Measurements from ENCODE around the gene IZUMO4.

The IZUMO4 gene

DNA sequence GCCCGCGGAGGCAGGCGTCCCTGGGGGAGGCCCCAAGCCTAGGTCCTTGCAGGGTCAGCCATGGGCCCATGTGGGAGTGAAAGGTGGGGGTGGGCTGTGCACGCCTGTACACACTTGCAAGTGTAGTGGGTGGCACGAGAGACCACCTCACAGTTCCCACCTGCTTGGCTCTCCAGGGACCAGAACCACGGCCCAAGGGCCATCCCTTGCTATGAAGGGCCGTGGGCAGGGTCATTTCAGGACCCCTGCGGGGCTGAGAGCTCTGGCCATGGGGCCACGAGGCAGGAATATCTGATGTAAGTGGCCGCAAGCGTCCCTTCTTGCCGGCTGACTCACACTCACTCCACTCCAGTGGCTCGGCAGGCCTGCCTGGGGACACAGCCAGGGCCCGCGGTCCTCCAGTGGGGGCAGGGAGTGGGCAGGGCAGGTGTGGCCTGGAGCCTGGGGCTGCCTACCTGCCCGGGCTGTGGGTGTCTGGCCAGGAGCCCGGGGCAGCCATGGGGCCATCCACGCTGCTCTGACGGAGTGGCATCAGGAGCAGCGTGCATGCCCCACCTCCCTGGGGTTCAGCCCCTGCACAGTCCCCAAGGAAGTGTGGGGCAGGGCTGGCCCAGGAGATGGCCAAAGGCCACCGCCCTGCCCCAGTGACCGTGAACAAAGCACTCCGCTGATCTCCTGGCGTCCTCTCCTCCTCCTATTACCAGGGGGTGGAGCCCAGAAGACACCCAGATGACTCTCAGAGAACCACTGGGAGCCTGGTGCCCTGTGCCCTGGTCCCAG lies 37.1 kb upstream of the IZUMO4 start:
- DNase-seq = no peak

DNA sequence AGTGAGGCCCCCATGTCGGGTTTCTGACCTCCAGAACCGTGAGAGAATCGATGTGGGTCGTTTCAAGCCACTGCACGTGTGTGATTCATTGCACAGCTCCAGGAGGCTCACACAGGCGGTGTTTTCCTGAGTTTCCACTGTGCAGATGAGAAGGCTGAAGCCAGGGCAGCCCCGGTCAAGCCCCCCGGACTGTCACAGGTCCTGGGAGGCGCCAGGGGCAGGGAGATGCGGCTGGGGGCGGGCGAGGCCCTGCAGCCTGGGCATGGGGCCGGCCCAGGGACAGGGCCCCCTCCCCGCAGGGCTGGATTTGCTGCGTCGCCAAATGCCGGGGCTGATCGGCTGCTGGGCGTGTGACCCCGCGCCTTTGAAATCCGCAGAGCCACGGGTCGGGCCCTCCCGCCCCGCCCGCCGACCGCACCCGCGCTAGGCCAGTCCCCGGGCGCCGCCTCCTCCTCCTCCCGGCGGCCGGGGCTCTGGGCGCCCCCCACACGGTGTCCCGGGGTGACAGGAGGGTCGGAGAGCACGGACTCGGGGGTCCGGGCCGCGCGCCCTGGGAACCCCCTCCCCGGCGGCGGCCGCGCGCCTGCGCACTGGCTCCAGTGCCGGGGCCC lies 35.7 kb upstream of the IZUMO4 start:
- DNase-seq = peak in 1 of 2 donors; percentile 49

DNA sequence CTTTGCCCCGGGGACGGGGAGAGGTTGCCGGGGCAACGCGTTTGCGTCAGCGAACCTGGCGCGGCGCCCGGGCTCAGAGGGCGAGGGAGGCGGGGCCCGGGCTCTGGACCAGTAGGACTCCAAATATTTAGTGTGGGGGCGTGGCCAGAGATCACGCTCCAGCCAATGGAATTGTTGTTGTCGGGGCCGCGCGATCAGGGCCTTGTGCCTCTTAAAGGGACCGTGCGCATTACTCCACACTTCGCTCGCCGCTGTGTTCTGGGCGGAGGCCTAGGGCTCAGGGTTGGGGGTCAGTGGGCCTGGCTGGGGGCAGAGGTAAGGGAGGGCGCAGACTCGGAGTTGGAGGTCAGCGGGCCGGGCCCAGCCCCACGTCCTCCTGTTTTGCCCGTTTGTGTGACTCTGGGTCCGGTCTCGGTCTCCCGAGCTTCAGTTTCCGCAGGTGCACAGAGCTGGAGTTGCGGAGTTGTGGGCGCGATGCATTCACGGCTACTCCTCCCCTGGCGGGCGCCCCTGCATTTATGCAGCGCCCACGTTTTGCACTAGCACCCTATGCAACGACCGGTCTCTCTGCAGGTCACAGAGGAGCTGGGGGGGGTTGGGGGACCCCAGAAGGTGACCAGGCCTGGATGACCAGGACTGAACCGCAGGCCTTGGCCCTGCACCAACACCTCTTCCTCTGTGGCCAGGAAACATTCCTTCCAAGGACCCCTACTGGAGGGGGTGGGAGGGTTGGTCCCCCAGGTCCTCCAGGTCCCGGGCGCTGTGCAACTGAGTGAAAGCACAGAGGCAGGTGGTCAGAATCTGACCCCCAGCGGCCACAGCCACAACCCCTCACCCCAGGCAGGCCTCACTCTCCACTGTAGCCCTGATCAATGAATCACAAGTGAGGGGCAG lies 35.0 kb upstream of the IZUMO4 start:
- DNase-seq = peak; percentile 99

DNA sequence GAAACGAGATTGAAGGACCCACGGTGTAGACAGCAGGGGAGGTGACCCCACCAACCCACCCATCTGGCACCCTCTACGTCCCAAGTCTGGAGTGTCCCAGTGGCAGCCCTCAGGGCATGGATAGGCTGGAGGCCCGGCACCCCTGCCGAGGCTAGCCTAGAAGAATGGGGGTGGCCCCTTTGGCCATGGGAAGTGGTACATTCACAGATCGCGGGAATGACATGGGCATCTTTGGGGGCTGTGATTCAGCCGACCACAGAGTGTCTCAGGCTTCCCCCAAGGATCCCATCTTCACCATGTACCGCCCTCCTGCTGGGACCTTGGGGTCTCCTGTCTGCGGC lies 34.4 kb upstream of the IZUMO4 start:
- DNase-seq = no peak

DNA sequence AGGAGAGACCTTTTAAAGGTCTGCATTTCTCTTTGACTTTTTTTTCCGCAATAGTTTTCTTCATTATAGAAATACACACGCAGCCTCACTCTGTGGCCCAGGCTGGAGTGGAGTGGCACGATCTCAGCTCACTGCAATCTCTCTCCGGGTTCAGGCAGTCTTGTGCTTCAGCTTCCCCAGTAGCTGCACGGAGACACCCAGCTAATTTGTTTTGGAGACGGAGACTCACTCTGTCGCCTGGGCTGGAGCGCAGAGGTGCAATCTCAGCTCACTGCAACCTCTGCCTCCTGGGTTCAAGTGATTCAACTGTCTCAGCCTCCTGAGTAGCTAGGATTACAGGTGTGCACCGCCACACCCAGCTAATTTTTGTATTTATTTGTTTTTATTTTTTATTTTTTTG lies 33.9 kb upstream of the IZUMO4 start:
- DNase-seq = no peak

DNA sequence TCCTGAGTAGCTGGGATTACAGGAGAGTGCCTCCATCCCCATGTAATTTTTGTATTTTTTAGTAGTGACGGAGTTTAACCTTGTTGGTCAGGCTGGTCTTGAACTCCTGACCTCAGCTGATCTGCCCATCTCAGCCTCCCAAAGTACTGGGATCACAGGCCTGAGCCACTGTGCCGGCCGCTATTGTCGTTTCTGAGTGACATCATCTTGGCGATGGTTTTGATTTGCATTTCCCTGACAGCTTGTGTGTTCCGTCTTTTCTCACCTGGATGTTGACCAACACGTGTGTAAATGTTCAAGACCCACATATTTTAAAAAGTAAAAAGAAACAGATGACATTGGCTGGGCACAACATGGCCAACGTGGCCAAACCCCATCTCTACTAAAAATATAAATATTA lies 32.9 kb upstream of the IZUMO4 start:
- no peak for DNase-seq

DNA sequence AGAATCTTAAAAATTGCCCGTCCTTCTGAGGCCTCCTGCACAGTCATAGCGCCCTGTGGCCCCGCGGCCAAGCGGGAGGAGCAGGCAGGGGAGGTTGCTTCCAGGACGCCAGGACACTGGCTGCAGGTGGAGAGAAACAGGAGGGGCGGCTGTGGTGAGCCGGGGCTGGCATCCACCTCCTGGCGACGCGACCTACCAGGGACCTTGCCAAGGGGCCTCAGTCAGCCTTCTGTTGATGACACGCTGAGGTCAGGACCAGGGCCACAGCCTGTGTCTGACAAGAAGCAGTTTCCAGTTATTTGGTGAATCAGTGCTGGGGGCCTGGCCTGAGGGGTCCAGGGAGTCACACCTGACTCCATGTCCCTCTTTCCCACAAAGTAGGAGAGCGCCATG lies 32.3 kb upstream of the IZUMO4 start:
- DNase-seq = no peak

DNA sequence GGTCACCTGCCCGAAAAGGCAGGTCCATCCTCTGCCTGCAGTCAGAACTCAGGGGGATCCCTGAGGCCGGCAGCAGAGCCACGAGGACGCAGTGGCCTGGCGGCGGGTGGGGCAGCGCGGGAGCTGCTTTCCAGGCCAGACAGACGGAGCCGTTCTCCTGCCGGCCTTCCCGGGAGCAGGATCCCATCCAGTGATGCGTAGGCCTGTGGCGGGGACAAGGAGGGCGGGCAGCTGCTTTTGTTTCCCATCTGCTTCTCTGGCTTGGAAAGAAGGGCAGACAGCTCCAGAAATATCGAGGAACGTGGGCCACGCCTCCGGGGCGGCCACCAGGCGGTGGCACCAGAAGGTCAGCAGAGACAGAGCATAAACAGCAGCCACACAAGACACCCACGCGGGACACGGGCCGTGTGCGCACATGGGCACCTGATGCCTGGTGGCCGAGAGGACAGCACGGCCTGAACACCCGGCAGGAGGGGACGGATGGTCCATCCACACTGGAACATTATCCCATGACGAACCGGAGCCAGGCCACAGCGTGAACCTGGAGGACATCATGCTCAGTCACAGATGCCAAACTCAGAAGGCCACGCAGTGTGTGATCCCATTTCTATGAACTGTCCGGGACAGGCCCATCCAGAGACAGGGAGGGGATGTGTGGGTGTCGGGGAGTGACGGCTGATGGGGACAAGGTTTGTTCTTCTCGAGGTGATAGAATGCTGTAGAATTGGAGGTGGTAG lies 31.8 kb upstream of the IZUMO4 start:
- DNase-seq = no peak

DNA sequence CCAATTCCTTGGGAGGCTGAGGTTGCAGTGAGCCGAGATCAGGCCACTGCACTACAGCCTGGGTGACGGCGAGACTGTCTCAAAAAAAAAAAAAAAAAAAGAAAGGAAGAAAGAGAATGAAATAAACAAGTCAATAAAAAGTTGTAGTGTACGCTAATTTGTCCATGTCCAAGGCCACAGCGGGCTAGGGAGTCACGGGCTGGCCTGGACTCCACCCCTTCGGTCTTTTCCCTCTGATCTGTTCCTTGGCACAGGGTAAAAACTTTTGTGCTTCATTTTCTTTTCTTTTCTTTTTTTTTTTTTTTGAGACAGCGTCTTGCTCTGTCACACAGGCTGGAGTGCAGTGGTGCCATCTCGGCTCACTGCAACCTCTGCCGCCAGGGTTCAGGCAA lies 26.3 kb upstream of the IZUMO4 start:
- no peak for DNase-seq

DNA sequence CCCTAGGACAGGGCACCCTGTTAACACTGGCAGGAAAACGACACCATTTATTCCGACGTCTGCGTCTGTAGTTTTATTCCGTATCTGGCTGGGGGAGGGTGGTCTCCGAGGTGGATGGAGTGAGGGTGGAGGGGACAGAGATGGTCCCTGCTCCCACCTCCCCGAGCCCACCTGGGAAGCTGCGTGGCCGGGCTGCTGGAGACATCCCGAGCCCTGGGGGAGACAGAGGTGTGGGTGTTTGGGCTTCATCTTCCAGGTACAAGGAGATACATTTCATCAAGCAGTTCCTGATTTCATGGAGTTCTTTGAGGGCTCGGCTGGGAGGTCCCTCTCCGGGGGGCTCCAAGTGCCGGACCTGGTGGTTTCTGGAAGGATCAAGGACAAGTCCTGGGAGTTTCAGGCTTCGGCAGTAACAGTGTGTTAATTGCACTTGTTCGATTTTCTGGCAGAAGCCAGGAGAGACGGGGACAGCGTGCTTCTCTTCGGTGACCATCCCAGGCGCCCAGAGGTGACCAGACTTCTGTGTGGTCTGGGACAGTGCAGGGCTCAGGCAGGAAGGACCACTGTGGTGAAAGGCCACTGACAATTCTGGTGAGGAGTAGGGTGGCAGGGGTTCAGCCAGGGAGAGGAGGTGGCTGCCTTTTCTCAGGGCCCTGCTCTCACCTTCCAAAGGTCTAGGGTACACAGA lies 25.6 kb upstream of the IZUMO4 start:
- DNase-seq = no peak

DNA sequence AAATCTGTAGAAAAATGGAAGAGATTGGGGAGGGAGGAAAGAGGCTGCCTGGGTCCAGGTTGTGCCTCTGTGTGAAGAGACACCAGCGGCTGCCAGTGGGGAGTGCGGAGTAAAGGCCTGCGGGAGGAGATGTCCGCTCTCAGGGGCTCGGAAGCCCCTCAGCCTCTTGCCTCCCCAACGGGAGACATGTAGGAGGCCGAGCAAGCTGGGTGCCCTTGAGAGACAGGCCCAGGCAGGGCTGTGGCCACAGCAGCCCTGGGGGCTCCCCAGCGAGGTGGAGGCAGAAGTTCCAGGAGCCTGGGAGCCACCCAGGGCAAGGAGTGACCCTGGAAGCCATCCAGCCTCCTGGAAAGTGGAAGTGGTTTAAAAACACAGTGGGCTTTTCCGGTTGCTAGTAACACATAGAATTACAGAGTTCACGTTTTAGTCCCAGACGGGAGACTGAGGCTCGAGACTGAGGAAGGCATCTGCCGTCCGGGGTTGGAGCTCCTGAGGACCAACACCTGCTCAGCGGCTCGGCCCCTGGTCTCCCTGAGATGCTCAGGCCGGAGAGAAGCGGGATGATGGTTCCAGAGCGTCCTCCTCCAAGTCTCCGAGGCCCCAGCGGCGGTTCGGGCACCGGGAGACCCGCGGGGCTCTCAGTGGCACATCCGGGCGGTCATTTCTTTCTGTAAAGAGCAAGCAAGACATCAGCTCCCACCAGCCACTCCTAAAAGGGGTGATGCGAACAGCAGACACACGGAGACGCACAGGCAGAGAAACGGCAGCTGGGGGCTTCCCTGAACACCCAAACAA lies 23.8 kb upstream of the IZUMO4 start:
- no peak for DNase-seq

DNA sequence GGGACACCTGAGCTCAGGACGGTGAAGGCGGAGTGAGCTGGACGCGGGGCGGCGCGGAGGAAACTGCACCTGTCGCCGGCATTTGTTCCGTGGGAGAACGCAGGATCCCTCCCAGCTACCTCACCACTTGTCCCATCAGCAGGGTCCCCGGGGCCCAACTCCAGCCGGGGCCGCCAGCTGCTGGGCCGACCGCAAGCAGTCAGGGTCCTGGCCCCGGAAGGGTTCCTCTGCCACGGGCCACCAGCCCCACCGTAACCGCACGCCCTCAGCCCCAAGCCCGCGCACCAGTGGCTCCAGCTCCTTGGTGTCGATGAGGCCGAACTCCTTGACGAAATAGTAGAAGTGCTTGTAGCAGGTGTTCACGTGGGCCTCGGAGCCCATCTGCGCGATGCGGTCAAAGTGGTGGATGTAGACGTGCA lies 20.2 kb upstream of the IZUMO4 start:
- DNase-seq = no peak

DNA sequence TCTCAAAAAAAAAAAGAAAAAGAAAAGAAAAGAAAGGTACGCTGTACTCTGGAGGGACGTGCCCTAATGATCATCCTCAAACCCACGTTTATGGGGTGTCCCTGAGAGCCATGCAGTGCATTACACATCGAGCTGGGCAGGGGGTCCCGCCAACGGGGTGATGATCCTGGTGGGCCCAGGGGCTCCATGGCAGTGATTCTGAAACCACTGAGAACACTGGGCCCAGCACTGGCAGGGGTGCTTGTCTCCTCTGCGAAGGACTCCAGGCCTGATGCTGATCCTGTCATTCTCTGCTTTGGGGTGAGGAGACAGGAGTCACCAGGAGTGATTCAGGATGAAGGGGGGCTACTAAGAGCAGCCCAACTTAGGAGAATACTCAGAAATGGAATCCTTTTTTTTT lies 19.3 kb upstream of the IZUMO4 start:
- no peak for DNase-seq

DNA sequence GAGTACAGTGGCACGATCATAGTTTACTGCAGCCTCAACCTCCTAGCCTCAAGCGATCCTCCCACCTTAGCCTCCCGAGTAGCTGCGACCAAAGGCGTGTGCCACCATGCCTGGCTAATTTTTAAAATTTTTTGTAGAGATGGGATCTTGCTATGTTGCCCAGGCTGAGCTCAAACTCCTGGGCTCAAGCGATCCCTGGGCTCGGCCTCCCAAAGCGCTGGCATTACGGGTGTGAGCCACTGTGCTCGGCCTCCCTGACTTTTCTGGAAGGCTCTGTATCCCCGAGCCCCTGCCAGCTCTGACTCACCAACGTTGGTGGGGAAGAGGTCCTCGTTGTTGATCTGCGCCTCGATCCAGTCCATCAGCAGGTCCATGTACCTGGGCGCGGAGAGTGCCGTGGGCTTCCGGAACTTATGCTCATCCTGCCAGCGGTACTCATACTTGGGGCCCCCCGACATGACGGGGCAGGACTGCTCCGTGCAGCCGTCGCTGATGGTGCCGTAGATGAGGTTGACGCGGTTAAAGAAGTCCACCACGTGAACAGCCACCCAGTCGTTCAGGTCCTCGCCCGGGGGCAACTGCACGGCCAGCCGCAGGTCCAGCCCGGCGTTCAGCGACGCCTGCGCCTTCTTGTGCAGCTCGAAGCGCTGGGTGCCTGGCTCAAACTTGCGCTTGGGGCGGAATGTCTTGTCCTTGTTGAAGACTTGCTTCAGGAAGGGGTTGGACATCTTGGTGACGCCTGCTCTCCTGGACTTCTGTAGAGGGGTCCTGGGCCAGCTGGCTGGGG lies 18.7 kb upstream of the IZUMO4 start:
- no peak for DNase-seq

DNA sequence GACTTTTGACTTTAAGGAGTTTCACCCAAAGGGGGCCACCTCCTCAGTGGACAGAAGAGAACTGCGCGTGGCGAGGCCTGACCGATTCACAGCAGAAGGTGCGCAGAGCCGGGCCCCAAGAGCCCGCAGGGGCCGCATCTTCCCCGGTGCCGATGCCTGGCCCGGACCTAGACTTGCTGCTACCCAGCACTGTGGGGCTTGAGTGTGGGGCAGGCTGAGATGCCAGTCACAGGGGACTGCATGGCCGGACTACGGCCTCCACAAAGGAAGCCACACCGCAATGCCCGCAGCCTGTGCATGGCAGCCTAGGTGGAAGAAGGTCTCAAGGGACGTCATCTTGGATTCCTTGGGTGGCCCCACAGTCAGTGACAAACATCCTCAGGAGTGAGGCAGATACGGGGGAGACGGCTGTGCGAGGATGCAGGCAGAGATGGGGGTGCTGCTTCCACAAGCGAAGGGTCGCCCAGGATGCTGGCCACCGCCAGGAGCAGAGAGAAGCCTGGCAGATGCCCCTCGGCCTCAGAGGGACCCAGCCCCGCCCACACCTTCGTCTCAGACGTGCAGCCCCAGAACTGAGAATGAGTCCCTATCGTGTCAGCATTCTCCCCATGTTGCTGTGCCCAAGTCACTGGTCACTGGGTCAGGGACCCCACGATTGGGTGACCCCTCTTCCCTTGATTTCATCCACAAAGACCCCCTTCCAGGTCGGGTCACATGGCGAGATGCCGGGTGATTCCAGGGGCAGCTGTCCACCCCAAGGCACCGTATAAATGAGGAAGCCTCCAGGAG lies 17.4 kb upstream of the IZUMO4 start:
- DNase-seq = no peak

DNA sequence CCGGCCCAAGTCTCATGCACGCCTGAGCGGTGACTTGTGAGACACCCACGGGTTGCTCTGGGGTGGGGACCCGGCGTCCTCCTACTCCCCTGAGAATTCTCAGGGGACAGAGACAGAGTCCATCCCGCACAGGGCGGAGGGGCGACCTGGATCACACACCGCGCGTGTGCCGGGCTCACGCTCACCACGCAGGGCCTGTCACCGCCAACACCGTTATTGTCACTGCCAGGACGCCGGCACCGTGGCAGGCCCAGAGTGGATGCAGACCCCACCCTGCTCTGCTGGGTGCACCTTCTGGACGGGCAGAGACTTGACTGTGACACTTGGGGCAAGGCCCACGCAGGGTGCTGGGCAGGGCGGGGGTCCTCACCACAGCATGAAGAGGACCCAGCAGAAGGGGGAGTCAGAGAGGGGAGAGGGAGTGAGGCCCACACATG lies 16.8 kb upstream of the IZUMO4 start:
- DNase-seq = no peak

DNA sequence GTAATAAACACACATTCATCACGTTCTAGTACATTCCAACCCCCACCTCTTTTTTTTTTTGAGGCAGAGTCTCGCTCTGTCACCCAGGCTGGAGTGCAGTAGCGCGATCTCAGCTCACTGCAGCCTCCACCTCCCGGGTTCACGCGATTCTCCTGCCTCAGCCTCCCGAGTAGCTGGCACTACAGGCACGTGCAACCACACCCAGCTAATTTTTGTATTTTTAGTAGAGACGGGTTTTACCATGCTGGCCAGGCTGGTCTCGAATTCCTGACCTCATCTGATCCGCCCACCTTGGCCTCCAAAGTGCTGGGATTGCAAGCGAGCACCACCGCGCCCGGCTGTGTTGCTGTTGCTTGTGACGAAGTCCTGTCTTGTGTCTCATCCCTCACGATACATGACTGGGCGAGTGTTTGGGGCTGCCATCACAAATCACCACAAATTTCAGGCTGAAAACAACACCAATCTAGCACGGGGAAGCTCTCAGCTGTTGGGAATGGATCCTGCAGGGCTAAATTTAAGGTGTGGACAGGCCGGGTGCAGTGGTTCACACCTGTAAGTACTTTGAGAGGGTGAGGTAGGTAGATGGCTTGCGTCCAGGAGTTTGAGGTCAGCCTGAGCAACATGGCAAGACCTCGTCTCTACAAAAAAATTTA lies 16.3 kb upstream of the IZUMO4 start:
- DNase-seq = no peak

DNA sequence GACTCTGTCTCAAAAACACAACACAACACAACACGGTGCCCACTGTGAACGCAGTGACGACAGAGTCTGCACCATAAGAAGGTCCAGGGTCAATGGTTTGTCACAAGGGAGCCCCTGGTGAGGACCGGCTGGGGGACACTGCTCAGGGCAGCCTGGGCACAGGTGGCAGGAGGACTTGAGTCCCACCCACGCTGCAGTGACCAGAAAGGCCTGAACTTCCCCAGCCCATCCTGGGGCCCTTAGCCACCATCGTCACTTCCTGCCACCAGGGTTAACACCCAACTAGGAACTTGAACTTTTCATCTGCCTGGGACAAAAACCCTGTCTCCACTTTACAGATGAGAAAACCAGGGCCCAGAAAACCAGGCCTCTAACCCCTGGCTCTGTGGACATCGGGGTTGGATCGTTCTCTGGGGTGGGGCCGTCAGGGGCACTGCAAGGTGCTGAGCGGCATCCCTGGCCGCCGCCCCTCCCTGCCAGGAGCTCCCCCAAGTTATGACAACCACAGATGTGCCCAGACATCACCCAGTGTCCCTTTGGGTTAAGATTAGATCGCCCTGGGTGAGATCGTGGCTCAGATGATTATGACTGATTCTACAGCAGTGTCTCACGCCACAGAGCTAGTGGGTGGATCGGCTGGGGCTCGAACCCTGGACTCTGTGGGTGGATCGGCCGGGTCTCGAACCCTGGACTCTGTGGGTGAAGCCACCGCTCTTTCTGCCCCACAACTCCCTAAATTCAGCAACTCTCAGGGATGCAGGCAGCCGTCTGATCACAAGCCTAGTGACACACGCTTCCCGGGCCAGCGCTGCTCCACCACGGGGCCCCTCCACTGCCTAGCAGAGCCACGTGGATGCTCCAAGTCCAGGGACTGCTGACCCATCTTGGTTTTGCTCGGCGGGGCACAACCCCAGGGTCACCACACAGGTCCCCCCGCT lies 14.6 kb upstream of the IZUMO4 start:
- DNase-seq = peak; percentile 79
